Hematopoietic multipotent progenitor cell treated with erythropoietin and hydrocortisone succinate and interleukin-3 and kit ligand, for 17 days (in vitro differentiated cells): ENCODE data around the gene ZBTB48.
"Not testable (repeated sequence)": the region's sequence is repeated elsewhere in the genome, so short reads cannot be mapped to it uniquely, and the experiment has no call there.

ENCODE experiments used
- DNase-seq: peaks from one replicate; pipeline ENCODE4 v3.0.0-alpha.2; 2015; ENCODE audit warnings: low spot score

Gene ZBTB48

DNA sequence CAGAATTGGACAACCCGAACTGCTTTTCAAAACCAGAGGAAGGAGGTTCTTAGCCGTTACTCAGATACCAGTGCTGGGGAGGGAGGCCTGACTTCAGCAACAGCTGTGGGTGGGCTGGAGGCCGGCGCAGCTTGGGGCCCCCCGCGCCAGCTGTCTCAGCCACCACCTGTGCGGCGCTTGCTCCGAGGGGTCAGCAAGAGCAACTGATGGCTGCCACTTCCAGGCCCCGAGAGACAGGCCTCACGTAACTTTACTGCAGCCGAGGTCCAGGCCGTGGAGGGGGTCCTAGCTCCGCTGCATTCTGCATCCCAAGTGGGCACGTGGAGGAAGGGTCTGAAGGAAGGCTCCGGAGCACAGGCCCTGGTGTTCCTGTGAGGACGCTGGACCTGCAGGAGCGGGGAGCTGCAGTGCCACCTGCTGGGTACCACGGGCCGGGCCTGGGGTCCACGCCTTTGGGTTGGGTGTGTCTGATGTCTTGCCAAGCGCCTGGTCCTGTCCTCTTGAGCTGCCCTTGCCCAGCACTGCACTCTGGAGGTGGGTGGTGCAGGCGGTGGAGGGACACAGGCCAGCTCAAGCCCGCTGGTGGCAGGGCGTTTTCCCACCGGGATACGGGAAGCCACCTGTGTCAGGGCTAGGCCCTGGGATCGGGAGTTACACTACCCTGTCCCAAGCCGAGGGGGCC lies 54.7 kb downstream of the ZBTB48 start:
- peak; percentile 77 for DNase-seq

DNA sequence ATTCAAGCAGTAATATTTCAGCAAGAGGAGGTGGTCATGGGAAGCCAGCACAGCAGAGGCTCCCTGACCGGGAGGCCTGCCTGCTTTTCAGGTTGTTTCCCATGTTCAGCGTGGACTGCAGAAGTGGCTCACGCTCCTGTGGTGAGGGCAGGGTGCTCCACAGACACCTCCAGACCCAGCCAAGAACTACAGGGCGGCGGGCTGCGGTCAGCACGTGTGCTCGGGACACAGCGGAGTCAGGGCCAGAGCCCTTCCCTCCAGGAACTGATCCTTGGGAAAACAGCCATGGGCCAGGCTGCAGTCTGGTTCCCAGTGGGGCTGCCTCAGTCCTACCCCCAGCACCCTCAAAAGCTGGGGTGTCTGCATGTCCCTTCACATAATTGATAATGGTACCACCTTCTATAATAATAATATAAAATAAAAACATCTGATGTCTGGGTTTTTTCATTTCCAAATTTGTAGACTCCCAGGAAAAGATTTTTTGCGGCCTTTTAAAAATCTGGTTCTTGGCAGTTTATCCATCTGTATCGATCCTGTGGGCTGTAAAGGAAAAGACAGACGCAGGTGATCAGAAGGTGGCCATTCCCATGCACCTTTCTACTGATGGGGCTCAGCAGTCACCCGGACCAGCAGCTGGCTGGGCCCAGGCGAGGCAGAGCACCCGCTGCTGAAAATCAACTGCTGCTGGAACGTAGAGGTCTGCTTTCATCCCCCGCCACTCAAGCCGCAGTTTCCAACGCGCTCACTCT lies 55.5 kb downstream of the ZBTB48 start:
- DNase-seq = no peak

DNA sequence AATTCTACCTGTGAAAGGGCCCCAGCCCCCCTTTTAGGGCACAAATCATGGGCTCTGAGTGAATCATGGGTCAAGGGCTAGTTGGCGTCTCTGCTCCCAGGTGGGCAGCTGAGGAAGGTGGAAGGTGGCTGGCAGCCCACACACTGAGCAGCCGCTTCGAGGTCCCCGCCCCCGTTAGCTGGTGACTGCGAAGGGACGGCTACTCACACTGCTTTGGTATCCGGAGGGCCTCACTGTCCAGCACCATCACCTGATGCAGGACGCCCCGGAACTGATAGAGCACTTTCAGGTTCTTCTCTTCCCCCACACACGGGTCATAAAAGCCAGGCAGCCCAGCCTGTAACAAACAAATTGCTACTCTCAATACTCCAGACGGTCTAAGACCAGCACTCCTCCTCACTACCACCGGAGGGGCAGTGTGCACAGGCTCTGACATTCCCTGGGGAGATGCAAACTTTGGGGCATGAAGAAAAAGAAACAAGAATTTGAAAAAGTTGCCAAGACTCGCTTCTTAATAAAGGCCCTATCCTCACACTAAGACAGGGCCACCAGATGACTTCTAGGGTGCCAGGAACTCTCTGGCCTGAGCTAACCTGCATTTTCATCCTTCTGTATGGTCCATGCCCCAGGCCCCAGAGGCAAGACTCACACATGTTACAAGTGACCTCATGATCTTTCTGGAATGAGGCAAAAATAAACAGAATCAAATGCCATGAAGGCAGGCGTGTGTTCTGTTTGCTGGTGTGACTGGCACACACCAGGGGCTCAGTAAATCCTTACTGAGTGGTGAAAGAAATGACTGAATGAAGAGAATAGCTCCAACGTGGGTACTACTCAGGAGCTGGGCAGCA lies 56.3 kb downstream of the ZBTB48 start:
- DNase-seq = no peak

DNA sequence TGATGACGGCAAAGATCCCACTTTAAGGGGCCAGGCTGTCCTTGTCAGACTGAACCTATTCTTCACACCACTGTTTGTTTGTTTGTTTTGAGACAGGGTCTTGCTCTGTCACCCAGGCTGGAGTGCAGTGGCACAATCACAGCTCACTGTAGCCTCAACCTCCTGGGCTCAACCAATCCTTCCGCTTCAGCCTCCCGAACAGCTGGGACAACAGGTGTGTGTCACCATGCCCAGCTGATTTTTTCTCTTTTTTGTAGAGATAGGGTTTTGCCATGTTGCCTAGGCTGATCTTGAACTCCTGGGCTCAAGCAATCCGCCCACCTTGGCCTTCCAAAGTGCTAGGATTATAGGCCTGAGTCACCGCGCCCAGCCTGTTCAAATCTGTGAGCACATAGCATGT lies 57.0 kb downstream of the ZBTB48 start:
- not testable (repeated sequence) for DNase-seq

DNA sequence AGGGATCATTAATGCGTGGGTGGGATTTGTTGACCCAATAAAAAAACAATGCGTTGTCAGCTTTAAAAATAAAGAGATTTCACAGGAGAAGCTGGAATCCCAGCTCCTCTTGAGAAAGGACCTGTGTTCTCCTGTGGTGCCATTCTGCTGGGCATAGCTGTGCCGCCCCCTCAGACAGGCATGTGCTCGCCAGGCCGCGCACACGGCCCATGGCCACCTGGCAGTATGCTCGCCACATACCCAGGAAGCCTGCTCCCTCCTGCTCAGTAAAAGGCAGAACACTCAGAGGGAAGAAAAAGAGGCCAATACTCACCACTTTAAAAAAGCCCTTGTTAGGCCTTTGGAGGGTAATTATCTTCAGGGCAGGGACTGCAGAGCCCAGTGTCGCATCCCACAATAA lies 58.0 kb downstream of the ZBTB48 start:
- DNase-seq = no peak

DNA sequence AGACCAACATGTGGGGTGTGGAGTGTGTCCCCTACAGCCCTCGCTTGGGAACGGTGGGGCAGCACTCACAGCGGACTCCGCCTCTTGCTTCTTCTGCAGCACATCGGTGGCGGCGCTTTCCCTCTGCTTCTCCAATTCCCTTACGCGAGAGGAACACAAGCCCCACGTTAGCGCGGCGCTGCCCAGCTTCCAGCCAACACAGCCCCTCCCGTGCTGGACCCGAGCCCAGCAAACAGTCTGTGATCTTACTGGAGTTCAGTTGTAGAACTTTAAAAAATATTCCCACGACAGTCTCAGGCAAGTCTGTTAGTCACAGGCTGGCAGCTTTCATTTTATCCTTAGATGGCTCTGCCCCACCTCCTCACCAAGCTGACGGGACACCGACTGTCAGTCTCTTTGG lies 58.4 kb downstream of the ZBTB48 start:
- no peak for DNase-seq
